ENCODE data around the gene ASF1A. TPM values are rescaled to one million over a fixed set of nuclear protein-coding genes. Genes with fewer than 3 reads are reported as not detected.

The ASF1A gene
- total RNA-seq, result 12.8 and 15.7 TPM in 2 replicates

GRCh38 chr6:118893807-118894424 is at the start of gene ASF1A:
Gene ASF1A (plus strand): TSS chr6:118894152. CDS start chr6:118894414, 262 bp downstream.

GRCh38 chr6:118934461-118935330 is 40.7 kb downstream of the ASF1A start, which contains the start of gene MCM9:
Gene MCM9 (minus strand): TSS chr6:118935159. CDS start chr6:118931723, 3,436 bp downstream.

Other genes starting within 250 kb of the ASF1A start
- 3.4 and 5.1 TPM in 2 replicates for gene CEP85L, start 242.6 kb upstream of the ASF1A start, total RNA-seq
- gene MCM9, start 41.0 kb downstream of the ASF1A start, total RNA-seq, result 8.4 and 9.7 TPM in 2 replicates
- gene FAM184A, start 184.5 kb downstream of the ASF1A start, total RNA-seq, result under 0.01 and 0.54 TPM in 2 replicates

Data from mammary microvascular endothelial cell (primary cell).